ENCODE data around the gene SMIM10L2A. TPM values are rescaled to one million over a fixed set of nuclear protein-coding genes. Genes with fewer than 3 reads are reported as not detected.

Gene SMIM10L2A
- total RNA-seq (1 to 10 TPM; 5.0 to 5.5 TPM), polyA plus RNA-seq (under 1 TPM; 0.25 to 0.46 (median 0.36) TPM), total RNA-seq (3.5 to 13.7 (median 7.0) reads per million in 6 experiments)

GRCh38 chrX:135421932-135422809 is at the start of gene SMIM10L2A:
Gene SMIM10L2A, plus strand, starts transcription at chrX:135421944. Its CDS starts 188 bp downstream, at chrX:135422132.
- DNase-seq (peak in 5 of 10 donors; percentile 5 to 22 (median 8)), ATAC-seq (peak; percentile 63 to 78)
- Mint-ChIP-seq H3K36me3 (no peaks in the 10 kb centered on the region), H3K27me3 (no peaks in the 10 kb centered on the region), H3K4me1 (peaks cover 2 to 15% (median 13%) of the 10 kb centered on the region in 4 donors), H3K27ac (peak within 1 kb of the TSS in 6 of 10 donors; percentile 48 to 78 (median 74)), H3K9me3 (no peaks in the 10 kb centered on the region), H3K4me3 (peak within 1 kb of the TSS; percentile 63 to 82 (median 74))
- POLR2A ChIA-PET, result interaction anchor here (0.6 to 1.1 kb wide), 3 partner anchors 14 to 73 kb away, joined by 3 to 4 read pairs (median 3); no protein-coding TSS in a partner anchor

- Mint-ChIP-seq H3K27me3 (no peaks in the 10 kb centered on the region), H3K9me3 (peaks cover 0 to 10% (median 5%) of the 10 kb centered on the region in 9 donors), H3K4me3 (no peak overlapping the region), H3K36me3 (peaks cover 0 to 2% (median 0%) of the 10 kb centered on the region in 3 donors), H3K27ac (no peak overlapping the region), H3K4me1 (peaks cover 0 to 3% (median under 1%) of the 10 kb centered on the region in 4 donors)
- ATAC-seq (no peak), DNase-seq (no peak)
- POLR2A ChIA-PET, result no interaction called here
Observed at GRCh38 chrX:135373357-135373756, 48.4 kb upstream of the SMIM10L2A start.

- Mint-ChIP-seq H3K36me3 (no peaks in the 10 kb centered on the region), H3K27me3 (no peaks in the 10 kb centered on the region), H3K4me3 (peak overlapping the region in 4 of 10 donors; percentile 18 to 64 (median 42)), H3K4me1 (peaks cover 12 to 44% (median 41%) of the 10 kb centered on the region in 4 donors), H3K27ac (peak overlapping the region in 2 of 10 donors; percentile 37 to 48), H3K9me3 (no peaks in the 10 kb centered on the region)
- POLR2A ChIA-PET, result no interaction called here
- ATAC-seq (no peak), DNase-seq (no peak)
Observed at GRCh38 chrX:135382260-135382659, 39.5 kb upstream of the SMIM10L2A start.

GRCh38 chrX:135383249-135383648 is 38.5 kb upstream of the SMIM10L2A start:
- POLR2A ChIA-PET, result no interaction called here
- no peaks in the 10 kb centered on the region for H3K9me3 Mint-ChIP-seq
- H3K36me3 Mint-ChIP-seq, result no peaks in the 10 kb centered on the region
- peak overlapping the region in 7 of 10 donors; percentile 52 to 75 (median 64) for H3K4me3 Mint-ChIP-seq
- H3K27me3 Mint-ChIP-seq, result no peaks in the 10 kb centered on the region
- DNase-seq, result no peak
- H3K27ac Mint-ChIP-seq, result peak overlapping the region in 7 of 10 donors; percentile 37 to 78 (median 68)
- ATAC-seq, result no peak
- peaks cover 12 to 44% (median 41%) of the 10 kb centered on the region in 4 donors for H3K4me1 Mint-ChIP-seq

GRCh38 chrX:135384161-135384836 is 37.4 kb upstream of the SMIM10L2A start:
- H3K4me1 Mint-ChIP-seq, result peaks cover 14 to 41% (median 38%) of the 10 kb centered on the region in 4 donors
- H3K4me3 Mint-ChIP-seq, result peak overlapping the region; percentile 24 to 75 (median 62)
- no peaks in the 10 kb centered on the region for H3K9me3 Mint-ChIP-seq
- no peaks in the 10 kb centered on the region for H3K36me3 Mint-ChIP-seq
- peak in 8 of 10 donors; percentile 24 to 68 (median 42) for DNase-seq
- POLR2A ChIA-PET, result no interaction called here
- peak overlapping the region in 9 of 10 donors; percentile 1 to 83 (median 73) for H3K27ac Mint-ChIP-seq
- ATAC-seq, result peak; percentile 98 to 99
- peaks cover 0 to 2% (median 0%) of the 10 kb centered on the region in 5 donors for H3K27me3 Mint-ChIP-seq

- peaks cover 0 to 2% (median 0%) of the 10 kb centered on the region in 5 donors for H3K27me3 Mint-ChIP-seq
- H3K9me3 Mint-ChIP-seq, result no peaks in the 10 kb centered on the region
- H3K27ac Mint-ChIP-seq, result no peak overlapping the region
- ATAC-seq (no peak), DNase-seq (no peak)
- H3K4me3 Mint-ChIP-seq, result no peak overlapping the region
- POLR2A ChIA-PET, result no interaction called here
- peaks cover 3 to 19% (median 11%) of the 10 kb centered on the region in 4 donors for H3K4me1 Mint-ChIP-seq
- no peaks in the 10 kb centered on the region for H3K36me3 Mint-ChIP-seq
Observed at GRCh38 chrX:135388841-135389240, 32.9 kb upstream of the SMIM10L2A start.

- H3K9me3 Mint-ChIP-seq, result no peaks in the 10 kb centered on the region
- H3K4me3 Mint-ChIP-seq, result no peak overlapping the region
- H3K36me3 Mint-ChIP-seq, result no peaks in the 10 kb centered on the region
- H3K4me1 Mint-ChIP-seq, result peaks cover under 1 to 15% (median 8%) of the 10 kb centered on the region in 4 donors
- no peak overlapping the region for H3K27ac Mint-ChIP-seq
- peaks cover 0 to 2% (median 0%) of the 10 kb centered on the region in 5 donors for H3K27me3 Mint-ChIP-seq
- POLR2A ChIA-PET, result interaction anchor here (0.7 kb wide), 1 partner anchor 46 kb away, joined by 3 read pairs; no protein-coding TSS in a partner anchor
- DNase-seq, result no peak
- no peak for ATAC-seq
Observed at GRCh38 chrX:135389243-135389642, 32.5 kb upstream of the SMIM10L2A start.

- Mint-ChIP-seq H3K27ac (no peak overlapping the region), H3K27me3 (peaks cover 0 to 2% (median 0%) of the 10 kb centered on the region in 5 donors), H3K4me3 (no peak overlapping the region), H3K4me1 (peaks cover 0 to 12% (median 7%) of the 10 kb centered on the region in 4 donors), H3K9me3 (no peaks in the 10 kb centered on the region), H3K36me3 (no peaks in the 10 kb centered on the region)
- ATAC-seq (no peak), DNase-seq (no peak)
- POLR2A ChIA-PET, result interaction anchor here (0.7 kb wide), 1 partner anchor 45 kb away, joined by 3 read pairs; no protein-coding TSS in a partner anchor
Observed at GRCh38 chrX:135389717-135390116, 32.0 kb upstream of the SMIM10L2A start.

- peaks cover 0 to 2% (median 0%) of the 10 kb centered on the region in 5 donors for H3K27me3 Mint-ChIP-seq
- POLR2A ChIA-PET, result no interaction called here
- H3K4me3 Mint-ChIP-seq, result no peak overlapping the region
- H3K36me3 Mint-ChIP-seq, result no peaks in the 10 kb centered on the region
- ATAC-seq (no peak), DNase-seq (no peak)
- peak overlapping the region in 1 of 10 donors; percentile 4 for H3K27ac Mint-ChIP-seq
- H3K4me1 Mint-ChIP-seq, result peaks cover 0 to 4% (median 2%) of the 10 kb centered on the region in 4 donors
- no peaks in the 10 kb centered on the region for H3K9me3 Mint-ChIP-seq
Observed at GRCh38 chrX:135391734-135392133, 30.0 kb upstream of the SMIM10L2A start.

- H3K4me3 Mint-ChIP-seq, result no peak overlapping the region
- no peak for ATAC-seq
- H3K9me3 Mint-ChIP-seq, result no peaks in the 10 kb centered on the region
- H3K4me1 Mint-ChIP-seq, result peaks cover 0 to 6% (median 2%) of the 10 kb centered on the region in 4 donors
- H3K27me3 Mint-ChIP-seq, result peaks cover 0 to 2% (median 0%) of the 10 kb centered on the region in 5 donors
- peak overlapping the region in 1 of 10 donors; percentile 44 for H3K27ac Mint-ChIP-seq
- POLR2A ChIA-PET, result no interaction called here
- H3K36me3 Mint-ChIP-seq, result no peaks in the 10 kb centered on the region
- DNase-seq, result no peak
Observed at GRCh38 chrX:135393051-135393450, 28.7 kb upstream of the SMIM10L2A start.

- DNase-seq, result no peak
- ATAC-seq, result no peak
- Mint-ChIP-seq H3K27ac (no peak overlapping the region), H3K9me3 (no peaks in the 10 kb centered on the region), H3K36me3 (no peaks in the 10 kb centered on the region), H3K4me3 (no peak overlapping the region), H3K27me3 (no peaks in the 10 kb centered on the region), H3K4me1 (peaks cover 0 to 6% (median 0%) of the 10 kb centered on the region in 4 donors)
- POLR2A ChIA-PET, result no interaction called here
Observed at GRCh38 chrX:135395064-135395463, 26.7 kb upstream of the SMIM10L2A start.

GRCh38 chrX:135396109-135396508 is 25.6 kb upstream of the SMIM10L2A start:
- Mint-ChIP-seq H3K27me3 (no peaks in the 10 kb centered on the region), H3K4me1 (peaks cover 0 to 14% (median under 1%) of the 10 kb centered on the region in 4 donors), H3K27ac (no peak overlapping the region), H3K36me3 (no peaks in the 10 kb centered on the region), H3K9me3 (no peaks in the 10 kb centered on the region), H3K4me3 (no peak overlapping the region)
- DNase-seq, result no peak
- ATAC-seq, result no peak
- POLR2A ChIA-PET, result no interaction called here

Data from naive thymus-derived CD8-positive, alpha-beta T cell (primary cell).